Liver (tissue), 3 donors: ENCODE data around the gene MIEF1.

Experiments
- EGR1 ChIP-seq, 2 donors: IDR thresholded peaks; 2 replicates each; pipeline ENCODE4 v1.6.1; 2016 to 2018; ENCODE audit warnings: antibody characterized with exemption in 2 of 2, low read depth in 2 of 2
- FOXA1 ChIP-seq: IDR thresholded peaks from 2 replicates; pipeline ENCODE4 v1.6.1; 2016; ENCODE audit warnings: antibody characterized with exemption
- GABPA ChIP-seq, 2 donors: IDR thresholded peaks in 1 of 2; conservative IDR thresholded peaks in 1 of 2; 2 replicates each; pipeline ENCODE4 v1.6.1; 2016; ENCODE audit warnings: antibody characterized with exemption in 2 of 2, mild to moderate bottlenecking in 1 of 2, moderate library complexity in 1 of 2
- HNF4A ChIP-seq, 2 donors: conservative IDR thresholded peaks; 2 replicates each; pipeline ENCODE4 v1.6.1; 2016; ENCODE audit warnings: antibody characterized with exemption in 2 of 2, mild to moderate bottlenecking in 2 of 2
- JUND ChIP-seq, 2 donors: IDR thresholded peaks; 2 replicates each; pipeline ENCODE4 v1.6.1; 2016; ENCODE audit warnings: antibody characterized with exemption in 2 of 2
- RAD21 ChIP-seq, 2 donors: IDR thresholded peaks; 2 replicates each; pipeline ENCODE4 v1.6.1; 2016; ENCODE audit warnings: antibody characterized with exemption in 2 of 2, mild to moderate bottlenecking in 2 of 2
- SP1 ChIP-seq: IDR thresholded peaks from 2 replicates; pipeline ENCODE4 v1.6.1; 2018; ENCODE audit warnings: antibody characterized with exemption, mild to moderate bottlenecking
- TAF1 ChIP-seq: conservative IDR thresholded peaks from 2 replicates; pipeline ENCODE4 v1.6.1; 2016; ENCODE audit warnings: antibody characterized with exemption, mild to moderate bottlenecking
- YY1 ChIP-seq: IDR thresholded peaks from 2 replicates; pipeline ENCODE4 v1.6.1; 2016; ENCODE audit warnings: antibody characterized with exemption, mild to moderate bottlenecking
- TF ChIP-seq, protein P1 (sequence below): fragments of 150-350 bp; IDR thresholded peaks from 2 replicates; pipeline ENCODE4 v1.5.1; 2017; ENCODE audit warnings: improper control_type of control experiment, low read depth, low read length; ENCODE audit not compliant: missing input control
- TF ChIP-seq, protein P2 (sequence below): IDR thresholded peaks from 2 replicates; pipeline ENCODE4 v1.6.1; 2016; ENCODE audit warnings: antibody characterized with exemption
- TF ChIP-seq, protein P3 (sequence below): IDR thresholded peaks from 2 replicates; pipeline ENCODE4 v1.6.1; 2016; ENCODE audit warnings: antibody characterized with exemption
- TF ChIP-seq, protein P4 (sequence below): IDR thresholded peaks from 2 replicates; pipeline ENCODE4 v1.6.1; 2016; ENCODE audit warnings: antibody characterized with exemption, mild to moderate bottlenecking
- donor health status: healthy.
- donor health status: healthy.

DNA sequence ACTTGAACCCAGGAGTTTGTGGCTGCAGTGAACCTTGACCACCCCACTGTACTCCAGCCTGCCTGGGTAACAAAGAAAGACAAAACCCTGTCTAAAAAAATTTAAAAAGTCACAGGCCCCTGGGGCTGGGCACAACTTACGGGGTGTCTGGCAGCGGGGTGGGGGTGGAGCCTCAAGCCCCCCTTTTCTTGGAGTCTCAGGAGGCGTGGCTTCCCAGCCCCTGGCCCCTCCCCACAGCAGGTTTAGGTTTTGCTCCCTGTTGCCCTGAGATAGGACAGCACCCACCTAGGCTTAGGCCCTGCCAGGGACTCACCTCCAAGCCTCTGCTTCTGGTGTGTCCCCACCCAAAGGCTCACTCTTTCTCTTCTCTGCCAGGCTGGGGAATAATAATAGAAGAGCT lies 22.8 kb upstream of the MIEF1 start:
- TF ChIP-seq, protein P1, sequence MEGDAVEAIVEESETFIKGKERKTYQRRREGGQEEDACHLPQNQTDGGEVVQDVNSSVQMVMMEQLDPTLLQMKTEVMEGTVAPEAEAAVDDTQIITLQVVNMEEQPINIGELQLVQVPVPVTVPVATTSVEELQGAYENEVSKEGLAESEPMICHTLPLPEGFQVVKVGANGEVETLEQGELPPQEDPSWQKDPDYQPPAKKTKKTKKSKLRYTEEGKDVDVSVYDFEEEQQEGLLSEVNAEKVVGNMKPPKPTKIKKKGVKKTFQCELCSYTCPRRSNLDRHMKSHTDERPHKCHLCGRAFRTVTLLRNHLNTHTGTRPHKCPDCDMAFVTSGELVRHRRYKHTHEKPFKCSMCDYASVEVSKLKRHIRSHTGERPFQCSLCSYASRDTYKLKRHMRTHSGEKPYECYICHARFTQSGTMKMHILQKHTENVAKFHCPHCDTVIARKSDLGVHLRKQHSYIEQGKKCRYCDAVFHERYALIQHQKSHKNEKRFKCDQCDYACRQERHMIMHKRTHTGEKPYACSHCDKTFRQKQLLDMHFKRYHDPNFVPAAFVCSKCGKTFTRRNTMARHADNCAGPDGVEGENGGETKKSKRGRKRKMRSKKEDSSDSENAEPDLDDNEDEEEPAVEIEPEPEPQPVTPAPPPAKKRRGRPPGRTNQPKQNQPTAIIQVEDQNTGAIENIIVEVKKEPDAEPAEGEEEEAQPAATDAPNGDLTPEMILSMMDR: no peak
- TF ChIP-seq GABPA (IDR thresholded peaks at IDR 0.05 in 1 of 2, conservative IDR thresholded peaks at IDR 0.05 in 1 of 2) (no peak), HNF4A (conservative IDR thresholded peaks at IDR 0.05) (no peak), RAD21 (IDR thresholded peaks at IDR 0.05) (no peak), FOXA1 (no peak), YY1 (no peak), EGR1 (IDR thresholded peaks at IDR 0.05; ENCODE audit: low read depth in 2 of 2) (no peak), SP1 (no peak), TAF1 (no peak), JUND (IDR thresholded peaks at IDR 0.05) (no peak)
- TF ChIP-seq, protein P2, sequence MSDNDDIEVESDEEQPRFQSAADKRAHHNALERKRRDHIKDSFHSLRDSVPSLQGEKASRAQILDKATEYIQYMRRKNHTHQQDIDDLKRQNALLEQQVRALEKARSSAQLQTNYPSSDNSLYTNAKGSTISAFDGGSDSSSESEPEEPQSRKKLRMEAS: no peak
- TF ChIP-seq, protein P3, sequence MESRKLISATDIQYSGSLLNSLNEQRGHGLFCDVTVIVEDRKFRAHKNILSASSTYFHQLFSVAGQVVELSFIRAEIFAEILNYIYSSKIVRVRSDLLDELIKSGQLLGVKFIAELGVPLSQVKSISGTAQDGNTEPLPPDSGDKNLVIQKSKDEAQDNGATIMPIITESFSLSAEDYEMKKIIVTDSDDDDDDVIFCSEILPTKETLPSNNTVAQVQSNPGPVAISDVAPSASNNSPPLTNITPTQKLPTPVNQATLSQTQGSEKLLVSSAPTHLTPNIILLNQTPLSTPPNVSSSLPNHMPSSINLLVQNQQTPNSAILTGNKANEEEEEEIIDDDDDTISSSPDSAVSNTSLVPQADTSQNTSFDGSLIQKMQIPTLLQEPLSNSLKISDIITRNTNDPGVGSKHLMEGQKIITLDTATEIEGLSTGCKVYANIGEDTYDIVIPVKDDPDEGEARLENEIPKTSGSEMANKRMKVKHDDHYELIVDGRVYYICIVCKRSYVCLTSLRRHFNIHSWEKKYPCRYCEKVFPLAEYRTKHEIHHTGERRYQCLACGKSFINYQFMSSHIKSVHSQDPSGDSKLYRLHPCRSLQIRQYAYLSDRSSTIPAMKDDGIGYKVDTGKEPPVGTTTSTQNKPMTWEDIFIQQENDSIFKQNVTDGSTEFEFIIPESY: no peak
- TF ChIP-seq, protein P4, sequence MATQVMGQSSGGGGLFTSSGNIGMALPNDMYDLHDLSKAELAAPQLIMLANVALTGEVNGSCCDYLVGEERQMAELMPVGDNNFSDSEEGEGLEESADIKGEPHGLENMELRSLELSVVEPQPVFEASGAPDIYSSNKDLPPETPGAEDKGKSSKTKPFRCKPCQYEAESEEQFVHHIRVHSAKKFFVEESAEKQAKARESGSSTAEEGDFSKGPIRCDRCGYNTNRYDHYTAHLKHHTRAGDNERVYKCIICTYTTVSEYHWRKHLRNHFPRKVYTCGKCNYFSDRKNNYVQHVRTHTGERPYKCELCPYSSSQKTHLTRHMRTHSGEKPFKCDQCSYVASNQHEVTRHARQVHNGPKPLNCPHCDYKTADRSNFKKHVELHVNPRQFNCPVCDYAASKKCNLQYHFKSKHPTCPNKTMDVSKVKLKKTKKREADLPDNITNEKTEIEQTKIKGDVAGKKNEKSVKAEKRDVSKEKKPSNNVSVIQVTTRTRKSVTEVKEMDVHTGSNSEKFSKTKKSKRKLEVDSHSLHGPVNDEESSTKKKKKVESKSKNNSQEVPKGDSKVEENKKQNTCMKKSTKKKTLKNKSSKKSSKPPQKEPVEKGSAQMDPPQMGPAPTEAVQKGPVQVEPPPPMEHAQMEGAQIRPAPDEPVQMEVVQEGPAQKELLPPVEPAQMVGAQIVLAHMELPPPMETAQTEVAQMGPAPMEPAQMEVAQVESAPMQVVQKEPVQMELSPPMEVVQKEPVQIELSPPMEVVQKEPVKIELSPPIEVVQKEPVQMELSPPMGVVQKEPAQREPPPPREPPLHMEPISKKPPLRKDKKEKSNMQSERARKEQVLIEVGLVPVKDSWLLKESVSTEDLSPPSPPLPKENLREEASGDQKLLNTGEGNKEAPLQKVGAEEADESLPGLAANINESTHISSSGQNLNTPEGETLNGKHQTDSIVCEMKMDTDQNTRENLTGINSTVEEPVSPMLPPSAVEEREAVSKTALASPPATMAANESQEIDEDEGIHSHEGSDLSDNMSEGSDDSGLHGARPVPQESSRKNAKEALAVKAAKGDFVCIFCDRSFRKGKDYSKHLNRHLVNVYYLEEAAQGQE: no peak
